Left lung (tissue), 10 donors: ENCODE data around the gene DDIT4. TPM values are rescaled to one million over a fixed set of nuclear protein-coding genes. Genes with fewer than 3 reads are reported as not detected.

Experiments
- ATAC-seq: fragments of 200-7000 bp; cut with Tn5 transposase; one replicate; pipeline ENCODE4 v1.9.1; 2020; ENCODE audit warnings: moderate library complexity
- DNase-seq, 4 donors: peaks; one replicate each; pipeline ENCODE4 v3.0.0-alpha.2; 2013 to 2020
- H3K27ac ChIP-seq, 2 donors: fragments of 200-600 bp; sonication (generic) in 1 of 2; one replicate each; pipeline versions ENCODE4 v1.5.0 to v1.8.0; 2020 to 2021
- H3K27me3 ChIP-seq, 2 donors: fragments of 200-600 bp; sonication (generic) in 1 of 2; one replicate each; pipeline versions ENCODE4 v1.5.0 to v1.8.0; 2020 to 2021
- H3K36me3 ChIP-seq, 2 donors: fragments of 200-600 bp; sonication (generic) in 1 of 2; one replicate each; pipeline versions ENCODE4 v1.5.0 to v1.8.0; 2020 to 2021
- H3K4me1 ChIP-seq, 2 donors: fragments of 200-600 bp; one replicate each; pipeline ENCODE4 v1.8.0; 2021
- H3K4me3 ChIP-seq, 2 donors: fragments of 200-600 bp; sonication (generic) in 1 of 2; one replicate each; pipeline versions ENCODE4 v1.5.0 to v1.8.0; 2020 to 2021; ENCODE audit warnings: mild to moderate bottlenecking in 1 of 2
- H3K9me3 ChIP-seq, 2 donors: fragments of 200-600 bp; sonication (generic) in 1 of 2; one replicate each; pipeline versions ENCODE4 v1.5.0 to v1.8.0; 2020 to 2021
- CTCF ChIP-seq, 2 donors: fragments of 200-600 bp; sonication (generic) in 1 of 2; IDR thresholded peaks; one replicate each; pipeline versions ENCODE4 v1.5.0 to v1.8.0; 2021; ENCODE audit warnings: antibody characterized with exemption in 2 of 2
- intact Hi-C, 2 donors: fragments of 100-400 bp; cut with DNase I; formaldehyde crosslinking; loops; one replicate each; pipeline versions ENCODE4 v1.11.2 to v1.14.2; 2022
- polyA plus RNA-seq, 6 donors: library from polyadenylated mRNA; unstranded; fragments of 120-200 nt; gene quantifications; one replicate each; pipeline ENCODE4 v1.2.1, GENCODE V29; 2013; ENCODE audit not compliant: insufficient read length in 6 of 6
- total RNA-seq, 2 donors: library from RNA; stranded (reverse); fragmentation: NEBNext Ultra II Directional; extraction: Animal tissue kit (Norgen Biotek cat#: 25700); gene quantifications; one replicate each; pipeline ENCODE4 v1.2.1, GENCODE V29; 2021
- donor health status: DM: no; HTN: yes; CAD: no.
- donor health status: DM: no; HTN: no; CAD: no.

Gene DDIT4
- total and polyA plus RNA-seq, 8 donors: 40.7 to 98.7 (median 56.4) TPM

- Histone ChIP-seq H3K36me3 (peaks cover 0 to 20% of the 10 kb centered on the region in 2 donors), H3K27me3 (no peaks in the 10 kb centered on the region), H3K4me1 (peaks cover 16 to 49% of the 10 kb centered on the region in 2 donors), H3K27ac (peak overlapping the region; percentile 87 to 99), H3K4me3 (peak overlapping the region; percentile 83 to 96), H3K9me3 (no peaks in the 10 kb centered on the region)
- intact Hi-C loops: loop anchor here in 1 of 2 donors (10.0 kb wide), 1 partner anchor 59 kb away; no protein-coding TSS in a partner anchor
- ATAC-seq: no peak
- TF ChIP-seq CTCF (IDR thresholded peaks at IDR 0.05): no peak
- DNase-seq: peak in 1 of 4 donors; percentile 72
Observed at GRCh38 chr10:72275351-72276012, 1.8 kb downstream of the DDIT4 start.

- peak in 2 of 4 donors; percentile 49 to 52 for DNase-seq
- no peaks in the 10 kb centered on the region for H3K9me3 ChIP-seq
- no peak for ATAC-seq
- H3K4me3 ChIP-seq: peak overlapping the region; percentile 83 to 96
- no peaks in the 10 kb centered on the region for H3K27me3 ChIP-seq
- intact Hi-C loops: loop anchor here in 1 of 2 donors (10.0 kb wide), 1 partner anchor 59 kb away; no protein-coding TSS in a partner anchor
- H3K27ac ChIP-seq: peak overlapping the region; percentile 87 to 99
- H3K36me3 ChIP-seq: peaks cover 0 to 20% of the 10 kb centered on the region in 2 donors
- TF ChIP-seq CTCF (IDR thresholded peaks at IDR 0.05): no peak
- H3K4me1 ChIP-seq: peaks cover 16 to 49% of the 10 kb centered on the region in 2 donors
Observed at GRCh38 chr10:72276013-72276387, 2.3 kb downstream of the DDIT4 start.

DNA sequence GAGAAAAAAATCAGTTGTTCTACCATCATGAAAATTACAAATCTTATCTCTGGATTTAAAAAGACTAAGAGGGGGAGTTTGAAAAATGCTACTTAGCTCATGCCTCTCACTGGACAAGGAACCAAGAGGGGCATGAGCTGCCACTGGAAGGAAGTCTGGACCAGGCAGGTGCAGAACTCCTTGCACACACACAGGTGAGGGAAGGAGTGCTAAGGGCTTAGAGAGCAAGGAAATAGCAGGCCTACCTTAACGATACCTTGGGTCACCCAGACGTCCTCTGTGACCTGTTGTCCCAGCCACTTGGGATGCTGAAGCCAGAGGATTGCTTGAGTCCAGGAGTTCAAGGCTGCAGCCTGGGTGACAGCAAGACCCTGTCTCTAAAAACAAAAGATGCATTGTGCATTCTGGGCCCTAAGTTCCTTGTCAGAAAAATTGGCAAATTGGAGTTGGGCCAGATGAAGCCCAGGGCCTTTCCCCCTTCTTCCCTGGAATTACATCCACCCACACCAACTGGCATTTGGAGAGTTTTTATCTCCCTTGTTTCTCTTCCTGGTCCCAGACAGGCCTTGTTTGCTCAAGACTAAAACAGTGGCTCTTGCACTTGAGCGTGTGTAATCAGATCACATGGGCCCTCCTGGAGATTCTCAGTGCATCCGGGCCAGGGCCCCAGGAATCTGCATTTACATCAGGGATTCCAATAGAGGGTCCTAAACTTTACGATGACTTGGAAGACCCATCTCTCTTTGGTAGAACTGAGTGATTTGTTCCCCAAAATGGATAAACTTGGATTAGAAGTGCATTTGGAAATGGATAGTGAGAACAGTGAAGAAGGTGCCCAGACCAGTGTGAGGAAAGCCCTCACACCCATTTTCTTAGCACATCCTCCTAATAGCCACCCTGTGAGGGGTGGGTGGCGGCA lies 3.0 kb downstream of the DDIT4 start:
- no peak for ATAC-seq
- TF ChIP-seq CTCF (IDR thresholded peaks at IDR 0.05): no peak
- Histone ChIP-seq H3K4me1 (peaks cover 16 to 49% of the 10 kb centered on the region in 2 donors), H3K9me3 (no peaks in the 10 kb centered on the region), H3K4me3 (peak overlapping the region in 1 of 2 donors; percentile 96), H3K27ac (peak overlapping the region; percentile 87 to 99), H3K27me3 (no peaks in the 10 kb centered on the region), H3K36me3 (peaks cover 0 to 20% of the 10 kb centered on the region in 2 donors)
- intact Hi-C loops: loop anchor here in 1 of 2 donors (10.0 kb wide), 1 partner anchor 58 kb away; no protein-coding TSS in a partner anchor
- no peak for DNase-seq

DNA sequence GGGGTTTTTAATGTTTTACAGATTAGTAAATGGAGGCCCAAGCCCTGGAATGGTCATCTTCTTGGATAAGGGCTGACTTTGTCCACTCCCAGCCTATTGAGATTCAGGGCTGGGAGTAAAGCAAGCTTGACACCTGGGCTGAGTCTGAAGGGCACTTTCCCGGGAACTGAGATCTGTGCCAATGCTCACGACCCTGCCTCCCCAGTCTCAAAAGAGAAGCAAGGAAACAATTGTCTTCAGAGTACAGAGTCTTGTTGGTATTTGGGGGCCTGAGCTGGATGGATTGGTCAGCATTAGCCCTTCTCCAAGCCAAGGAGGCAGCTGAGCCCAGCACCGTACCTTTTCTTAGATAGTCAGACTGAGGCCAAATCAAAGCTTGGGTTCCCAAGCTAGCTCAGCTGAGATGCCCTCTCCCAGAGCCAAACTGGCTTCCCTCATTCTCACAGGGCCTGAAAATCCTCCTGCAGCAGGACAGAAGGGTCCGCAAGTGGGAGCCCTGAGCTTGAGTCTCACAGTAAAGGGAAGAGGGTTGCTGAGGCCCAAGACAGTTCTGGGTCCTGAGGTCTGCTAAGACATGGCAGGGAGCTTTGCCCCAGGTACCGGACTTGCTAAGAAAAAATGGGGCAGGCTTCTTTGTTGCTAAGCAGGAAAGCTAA lies 3.7 kb downstream of the DDIT4 start:
- no peak for ATAC-seq
- Histone ChIP-seq H3K36me3 (peaks cover 0 to 20% of the 10 kb centered on the region in 2 donors), H3K9me3 (no peaks in the 10 kb centered on the region), H3K27me3 (no peaks in the 10 kb centered on the region), H3K4me1 (peaks cover 16 to 47% of the 10 kb centered on the region in 2 donors), H3K4me3 (no peak overlapping the region), H3K27ac (peak overlapping the region; percentile 31 to 99)
- DNase-seq: no peak
- TF ChIP-seq CTCF (IDR thresholded peaks at IDR 0.05): no peak
- intact Hi-C loops: loop anchor here in 1 of 2 donors (10.0 kb wide), 1 partner anchor 57 kb away; no protein-coding TSS in a partner anchor
